22Rv1 (cell line): ENCODE results near the gene TRERF1.

Experiments
- CTCF ChIP-seq: fragments of 450-650 bp; IDR thresholded peaks from 2 replicates; pipeline ENCODE4 v1.5.1; 2017; ENCODE audit warnings: mild to moderate bottlenecking
- ZFX ChIP-seq: fragments of 450-650 bp; IDR thresholded peaks from 2 replicates; pipeline ENCODE4 v1.6.1; 2017; ENCODE audit warnings: antibody characterized with exemption, borderline replicate concordance

GRCh38 chr6:42225029-42225339 lies 226.7 kb downstream of the TRERF1 start:
- TF ChIP-seq CTCF (no peak), ZFX (no peak)
